HG02885 (cell line): ENCODE data around the gene TMEM179B.
"Not testable (repeated sequence)": the region's sequence is repeated elsewhere in the genome, so short reads cannot be mapped to it uniquely, and the experiment has no call there.

Experiments used
- ATAC-seq: cut with Tn5 transposase; IDR thresholded peaks from one replicate; pipeline ENCODE4 v1.9.1; 2021; ENCODE audit warnings: mild to moderate bottlenecking; ENCODE audit not compliant: unreplicated experiment, poor library complexity

TMEM179B gene, protein sequence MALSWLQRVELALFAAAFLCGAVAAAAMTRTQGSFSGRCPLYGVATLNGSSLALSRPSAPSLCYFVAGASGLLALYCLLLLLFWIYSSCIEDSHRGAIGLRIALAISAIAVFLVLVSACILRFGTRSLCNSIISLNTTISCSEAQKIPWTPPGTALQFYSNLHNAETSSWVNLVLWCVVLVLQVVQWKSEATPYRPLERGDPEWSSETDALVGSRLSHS

DNA sequence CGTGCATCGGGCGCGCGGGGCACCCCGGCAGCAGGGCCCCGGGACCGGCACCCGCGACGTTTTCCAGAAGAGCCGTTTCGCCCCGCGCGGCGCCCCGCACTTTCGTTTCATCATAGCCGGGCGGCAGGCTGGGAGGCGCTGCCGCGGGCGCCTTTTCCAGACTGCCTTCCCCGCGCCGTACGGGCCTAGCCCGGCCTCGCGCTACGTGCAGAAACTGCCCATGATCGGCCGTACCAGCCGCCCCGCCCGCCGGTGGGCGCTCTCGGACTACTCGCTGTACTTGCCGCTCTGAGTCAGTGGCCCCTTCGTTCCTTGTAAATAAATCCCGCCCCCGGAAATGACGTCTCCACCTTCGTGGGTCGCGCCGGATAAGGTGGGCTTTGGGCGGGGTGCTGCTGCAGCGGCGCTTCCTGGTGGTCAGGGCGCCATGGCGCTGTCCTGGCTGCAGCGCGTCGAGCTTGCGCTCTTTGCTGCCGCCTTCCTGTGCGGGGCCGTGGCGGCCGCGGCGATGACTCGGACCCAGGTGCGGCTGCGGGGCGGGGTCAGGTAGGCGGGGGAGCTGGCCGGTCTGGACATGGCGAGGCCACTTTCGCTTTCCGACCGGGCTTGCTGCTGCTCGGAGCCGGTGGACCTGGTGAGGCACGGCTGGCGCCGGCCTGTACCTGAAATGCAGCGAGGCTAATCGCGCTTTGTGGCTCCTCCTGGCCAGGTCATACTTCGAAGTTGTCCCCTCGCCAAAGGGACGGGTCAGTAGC, at the start of gene TMEM179B:
Gene TMEM179B (plus strand): TSS at position 398 of the 755 bp plus-strand sequence. CDS start 30 bp downstream, at position 428.
- peak; percentile 71 for ATAC-seq

DNA sequence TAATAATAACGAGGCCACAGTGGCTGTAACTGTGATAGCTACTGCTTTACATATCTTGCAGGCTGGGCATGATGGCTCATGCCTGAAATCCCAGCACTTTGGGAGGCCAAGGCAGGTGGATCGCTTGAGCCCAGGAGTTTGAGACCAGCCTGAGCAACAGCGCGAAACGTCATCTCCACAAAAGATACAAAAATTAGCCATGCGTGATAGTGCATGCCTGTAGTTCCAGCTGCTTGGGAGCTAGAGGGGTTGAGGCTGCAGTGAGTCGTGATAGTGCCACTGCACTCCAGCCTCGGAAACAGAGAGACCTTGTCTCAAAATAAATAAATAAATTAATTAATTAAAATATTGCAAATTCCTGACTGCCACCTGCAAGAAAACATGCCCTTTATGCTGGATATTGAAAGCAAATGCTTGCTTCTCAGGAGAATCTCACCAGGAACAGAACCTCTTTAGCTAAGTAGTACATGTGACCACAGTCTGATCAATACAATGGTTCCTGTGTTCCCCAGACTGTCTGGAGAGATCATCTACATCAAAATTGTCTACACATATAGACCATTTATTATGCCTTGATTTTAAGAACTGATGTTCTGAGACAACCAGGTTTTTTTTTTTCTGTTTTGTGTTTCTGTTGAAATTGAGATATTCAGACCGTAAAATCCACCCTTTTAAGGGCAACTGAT, 39.6 kb upstream of the TMEM179B start:
- no peak for ATAC-seq

DNA sequence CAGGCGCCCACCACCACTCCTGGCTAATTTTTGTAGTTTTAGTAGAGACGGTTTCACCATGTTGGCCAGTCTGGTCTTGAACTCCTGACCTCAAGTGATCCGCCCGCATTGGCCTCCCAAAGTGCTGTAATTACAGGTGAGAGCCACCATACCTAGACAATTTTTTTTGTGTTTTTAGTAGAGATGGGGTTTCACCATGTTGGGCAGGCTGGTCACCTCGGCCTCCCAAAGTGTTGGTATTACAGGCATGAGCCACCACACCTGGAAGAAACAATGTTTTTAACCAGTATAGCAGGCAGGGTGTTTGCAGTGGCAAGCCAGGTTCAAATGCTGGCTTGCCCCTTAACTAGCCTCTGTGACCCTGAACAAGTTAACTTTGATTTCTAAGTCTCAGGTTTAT, 37.3 kb upstream of the TMEM179B start:
- ATAC-seq: not testable (repeated sequence)

DNA sequence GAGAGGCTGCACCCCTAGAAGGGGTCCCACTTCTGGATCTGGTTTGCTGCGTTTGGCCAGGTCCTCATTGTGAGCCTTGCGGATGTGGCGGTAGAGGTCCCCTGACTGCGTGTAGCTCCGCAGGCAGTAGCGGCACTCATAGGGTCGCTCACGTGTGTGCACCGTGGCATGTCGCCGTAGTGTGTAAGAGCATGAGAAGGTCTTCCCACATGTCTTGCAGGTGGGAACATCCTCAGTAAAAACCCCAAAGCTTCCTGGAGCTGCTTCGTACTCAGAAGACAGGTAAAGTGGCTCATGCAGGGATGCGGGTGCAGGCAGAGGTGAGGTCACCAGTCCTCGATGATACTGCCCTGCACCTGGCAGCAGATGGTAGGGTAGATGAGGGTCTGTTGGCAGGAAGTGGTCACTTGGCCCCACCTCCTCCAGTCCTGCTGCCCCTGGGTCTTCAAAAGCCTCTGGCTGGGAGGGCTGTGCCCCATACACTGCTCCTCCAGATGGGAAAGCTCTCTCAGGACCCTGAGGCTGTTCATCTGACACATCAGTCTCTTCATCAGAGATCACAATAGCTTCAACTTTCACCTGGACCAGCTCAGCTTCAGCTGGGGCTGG, 34.9 kb upstream of the TMEM179B start:
- no peak for ATAC-seq

DNA sequence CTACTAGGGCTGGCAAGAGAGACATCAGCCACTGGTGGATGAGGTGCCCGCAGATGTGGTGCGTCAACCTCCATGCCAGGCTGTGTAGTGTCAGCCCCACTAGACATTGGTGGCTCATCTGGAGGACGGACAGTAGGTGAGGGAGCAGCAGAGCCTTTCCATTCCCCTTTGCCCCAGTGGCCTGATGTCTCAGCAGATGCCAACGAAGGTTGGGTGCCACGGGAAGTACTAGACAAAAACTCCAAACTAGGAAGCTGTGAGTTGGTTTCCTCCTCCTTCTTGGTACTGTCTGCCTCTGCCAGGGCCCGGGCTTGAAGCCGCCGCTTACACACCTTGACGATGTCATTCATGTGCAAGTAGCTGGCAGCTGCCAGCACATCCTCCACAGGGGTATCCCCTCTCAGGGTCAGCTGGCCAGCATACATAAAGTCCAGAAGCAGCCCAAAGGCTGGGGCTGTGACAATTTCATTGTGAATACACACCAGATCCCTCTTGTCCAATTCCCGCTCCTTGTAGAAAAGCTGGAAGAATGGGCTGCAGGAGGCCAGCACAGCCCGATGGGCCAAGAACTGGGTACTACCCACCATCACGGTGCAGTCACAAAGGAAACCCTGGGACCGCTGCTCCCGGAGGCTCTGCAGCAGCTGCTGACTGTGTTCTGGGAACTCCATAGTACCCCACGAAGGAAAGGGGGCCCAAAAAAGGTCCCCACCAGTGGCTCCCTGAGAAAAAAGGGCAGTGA, 34.0 kb upstream of the TMEM179B start:
- no peak for ATAC-seq

DNA sequence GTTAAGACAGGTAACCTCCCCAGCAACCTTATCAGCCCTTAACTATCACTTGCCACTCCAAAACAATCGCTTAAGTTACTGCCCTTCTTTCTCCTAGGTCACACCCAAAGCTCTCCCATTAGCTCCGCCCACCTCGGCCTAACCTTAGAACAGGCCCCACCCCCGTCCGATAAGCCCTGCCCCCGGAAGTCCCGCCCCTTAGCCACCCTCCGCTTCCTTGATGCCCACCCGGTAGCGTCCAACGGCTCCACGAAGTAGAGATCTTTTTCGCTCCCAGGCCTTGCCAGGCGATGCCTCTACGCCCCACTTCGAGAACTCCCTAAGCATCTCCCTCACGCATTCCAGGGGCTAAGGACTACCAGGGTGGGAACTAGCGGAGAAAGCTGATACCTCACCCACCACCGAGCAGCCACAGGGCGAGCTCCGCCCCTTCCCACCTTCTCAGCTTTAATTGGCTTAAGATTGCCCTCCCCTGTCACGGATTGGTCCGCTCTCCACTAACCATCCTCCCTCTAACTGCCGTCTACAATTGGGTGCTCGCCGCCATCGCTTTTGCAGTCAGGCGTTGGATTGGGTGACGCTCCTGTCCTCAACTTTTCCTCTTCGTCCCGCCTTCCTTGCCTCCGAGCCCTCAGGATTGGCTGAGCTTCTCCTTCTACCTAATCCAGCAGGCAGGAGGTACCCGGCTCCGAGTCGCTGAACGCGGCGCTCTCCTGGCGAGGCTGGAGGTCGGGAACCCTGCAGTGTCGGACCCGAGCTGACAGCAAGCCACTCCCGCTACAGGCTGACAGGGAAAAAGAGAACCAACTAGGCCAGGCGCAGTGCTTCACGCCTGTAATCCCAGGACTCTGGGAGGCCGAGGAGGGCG, 33.2 kb upstream of the TMEM179B start, which contains the start of gene ZBTB3:
Gene ZBTB3 (minus strand): TSS at position 425 of the 868 bp plus-strand sequence. CDS start 496 bp downstream, outside the sequence.
- peak; percentile 95 for ATAC-seq

DNA sequence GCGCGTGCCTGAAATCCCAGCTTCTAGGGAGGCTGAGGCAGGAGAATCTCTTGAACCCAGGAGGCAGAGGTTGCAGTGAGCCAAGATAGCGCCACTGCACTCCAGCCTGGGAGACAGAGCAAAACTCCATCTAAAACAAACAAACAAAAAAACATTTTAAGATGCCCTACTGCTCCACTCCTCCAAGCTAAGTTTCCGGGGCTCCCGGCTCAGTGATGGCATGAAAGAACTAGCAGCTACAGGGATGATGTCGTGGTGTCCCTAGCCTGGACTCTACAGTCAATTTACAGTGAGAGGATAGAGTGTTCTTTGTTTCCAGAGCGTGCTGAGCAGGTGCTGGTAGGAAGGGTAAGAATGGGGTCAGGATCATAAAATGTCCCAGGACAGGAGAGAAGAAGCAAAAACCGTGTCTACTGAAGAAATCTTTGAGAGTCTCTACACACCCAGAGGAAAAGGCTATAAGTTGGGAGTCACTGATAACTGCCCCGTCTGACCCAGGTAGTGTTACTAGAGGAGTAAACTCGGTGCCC, 32.1 kb upstream of the TMEM179B start:
- no peak for ATAC-seq

DNA sequence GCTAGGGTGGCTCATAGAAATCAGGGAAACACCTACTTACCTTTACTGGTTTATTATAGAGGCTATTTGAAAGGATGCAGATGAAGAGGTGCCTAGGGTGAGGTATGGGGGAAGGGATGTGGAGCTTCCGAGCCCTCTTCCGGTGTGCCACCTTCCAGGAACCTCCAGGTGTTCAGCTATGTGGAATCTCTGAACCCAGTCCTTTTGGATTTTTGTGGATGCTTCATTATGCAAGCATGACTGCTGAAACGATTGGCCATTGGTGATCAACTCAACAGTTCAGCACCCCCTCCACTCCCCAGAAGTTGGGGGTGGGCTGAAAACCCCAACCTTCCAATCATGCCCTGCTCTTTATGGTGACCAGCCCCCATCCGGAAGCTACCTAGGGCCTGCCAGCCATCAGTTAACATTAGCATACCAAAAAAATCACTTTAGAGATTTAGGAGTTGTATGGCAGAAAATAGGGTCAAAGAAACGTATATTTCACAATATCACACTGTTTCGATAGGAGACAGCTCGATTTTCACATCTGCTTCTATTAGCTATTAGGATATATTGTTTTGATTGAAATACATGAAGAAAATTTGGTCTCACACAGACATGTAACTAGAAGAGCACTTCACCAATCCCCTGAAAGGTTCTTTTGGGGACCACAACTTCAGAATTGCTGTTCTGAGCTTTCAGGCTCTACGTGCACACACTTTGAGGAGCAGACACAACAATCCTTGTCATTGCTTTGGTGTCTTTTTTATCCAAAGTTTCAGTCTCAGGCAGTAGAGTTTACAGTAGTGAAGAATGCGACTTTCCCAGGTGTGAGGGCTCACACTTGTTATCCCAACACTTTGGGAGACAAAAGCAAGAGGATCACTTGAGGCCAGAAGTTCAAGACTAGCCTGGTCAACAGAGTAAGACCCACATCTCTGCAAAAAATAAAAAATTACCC, 29.1 kb upstream of the TMEM179B start:
- ATAC-seq: no peak

DNA sequence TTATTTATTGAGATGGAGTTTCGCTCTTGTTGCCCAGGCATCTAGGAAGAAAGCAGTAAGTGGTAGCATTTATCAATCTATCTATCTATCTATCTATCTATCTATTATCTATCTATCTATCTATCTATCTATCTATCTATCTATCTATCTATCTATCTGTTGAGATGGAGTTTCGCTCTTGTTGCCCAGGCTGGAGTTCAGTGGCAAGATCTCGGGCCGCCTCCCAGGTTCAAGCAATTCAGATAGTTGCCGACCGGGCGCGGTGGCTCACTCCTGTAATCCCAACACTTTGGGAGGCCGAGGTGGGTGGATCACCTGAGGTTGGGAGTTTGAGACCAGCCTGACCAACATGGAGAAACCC, 26.4 kb upstream of the TMEM179B start:
- ATAC-seq: not testable (repeated sequence)

DNA sequence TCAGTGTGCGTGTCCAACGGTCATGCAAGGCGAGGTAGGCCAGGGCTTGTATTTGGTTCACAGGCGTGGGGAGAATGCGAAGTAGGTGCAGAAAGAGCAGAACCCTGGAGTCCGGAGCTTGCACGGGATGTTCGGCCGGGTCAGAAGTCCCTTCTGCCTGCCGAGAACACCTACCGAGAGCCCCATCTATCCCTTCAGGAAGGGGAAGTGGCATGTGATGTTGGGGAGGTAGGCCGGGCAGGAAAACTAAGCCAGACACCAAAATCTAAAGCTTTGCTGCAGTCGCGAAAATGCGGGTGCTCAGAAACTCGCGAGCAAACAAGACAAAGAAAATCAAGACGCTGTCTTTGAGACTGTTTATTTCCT, 16.4 kb upstream of the TMEM179B start:
- peak; percentile 10 for ATAC-seq

DNA sequence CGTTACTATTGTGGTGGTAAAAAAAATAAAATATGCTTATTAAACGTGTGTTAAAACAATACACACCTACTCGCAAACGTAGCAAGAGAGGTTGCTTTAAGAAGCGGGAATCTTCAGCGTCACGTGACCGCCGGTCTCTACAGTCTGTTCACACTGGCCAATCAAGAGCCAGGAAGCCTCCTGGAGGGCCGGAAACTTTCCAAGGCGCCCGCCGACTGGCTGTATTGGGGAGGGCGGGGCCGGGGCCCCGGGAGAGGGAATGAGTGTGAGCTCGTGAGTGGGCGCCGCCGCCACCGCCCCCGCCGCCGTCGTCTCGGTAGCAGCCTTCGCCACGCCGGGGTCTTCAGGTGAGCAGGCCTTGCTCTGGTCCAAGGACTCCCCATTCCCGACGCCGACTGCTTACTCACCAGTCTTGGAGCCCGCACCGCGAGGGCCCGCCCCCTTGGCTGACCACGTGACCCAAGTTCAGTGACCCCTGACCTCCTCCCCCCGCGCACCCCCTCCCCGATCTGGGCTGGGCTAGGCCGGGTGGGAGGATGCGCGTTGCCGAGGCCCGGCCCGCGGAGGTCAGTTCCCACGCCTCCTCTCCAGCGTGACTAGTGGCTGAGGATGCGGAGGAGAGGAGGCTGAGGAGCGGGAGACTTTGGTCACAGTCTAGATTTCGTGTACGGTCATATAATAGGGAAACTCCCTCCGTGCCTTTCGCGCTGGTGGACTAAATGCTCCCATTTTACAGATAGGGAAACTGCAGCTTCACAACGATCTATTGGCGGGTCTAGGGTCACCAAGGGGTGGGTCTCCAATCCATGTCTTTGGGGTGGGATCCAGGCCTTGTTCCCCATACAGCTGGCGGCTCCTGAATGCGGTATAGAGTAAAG, 15.8 kb upstream of the TMEM179B start, which contains the start of gene TAF6L:
Gene TAF6L (plus strand): TSS at position 253 of the 878 bp plus-strand sequence. CDS start 4,388 bp downstream, outside the sequence.
- ATAC-seq: peak; percentile 86

DNA sequence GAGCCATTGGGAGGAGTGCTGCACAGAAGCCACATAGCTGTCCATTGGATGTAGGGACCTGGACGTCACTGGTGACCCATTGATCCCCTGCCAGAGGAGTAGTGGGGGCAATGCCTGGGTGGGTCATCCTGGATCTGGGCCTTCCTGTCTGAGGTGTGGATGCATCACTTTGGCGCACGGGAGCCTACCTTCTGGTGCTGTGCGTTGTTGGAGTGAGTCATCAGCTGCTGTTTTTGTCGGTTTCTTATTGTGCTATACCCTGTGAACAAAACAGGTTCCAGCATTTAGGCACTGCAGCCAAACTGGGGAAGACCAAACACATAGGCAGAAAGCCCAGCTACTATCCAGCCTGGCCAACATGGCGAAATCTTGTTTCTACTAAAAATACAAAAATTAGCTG, 12.8 kb upstream of the TMEM179B start:
- no peak for ATAC-seq

DNA sequence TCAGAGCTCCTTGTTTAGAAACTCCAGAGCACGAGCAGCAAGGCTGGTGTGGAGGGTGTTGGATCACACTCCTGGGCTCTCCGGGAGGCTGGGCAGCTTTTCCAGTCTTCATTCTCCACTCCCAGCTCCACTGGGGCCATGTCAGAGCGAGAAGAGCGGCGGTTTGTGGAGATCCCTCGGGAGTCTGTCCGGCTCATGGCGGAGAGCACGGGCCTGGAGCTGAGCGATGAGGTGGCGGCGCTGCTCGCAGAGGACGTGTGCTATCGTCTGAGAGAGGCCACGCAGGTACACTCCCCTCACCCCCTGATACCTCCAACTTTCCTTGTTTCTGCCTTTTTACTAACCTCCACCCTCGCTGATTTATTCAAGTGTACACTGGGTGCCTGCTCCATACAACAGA, 11.6 kb upstream of the TMEM179B start:
- ATAC-seq: no peak

DNA sequence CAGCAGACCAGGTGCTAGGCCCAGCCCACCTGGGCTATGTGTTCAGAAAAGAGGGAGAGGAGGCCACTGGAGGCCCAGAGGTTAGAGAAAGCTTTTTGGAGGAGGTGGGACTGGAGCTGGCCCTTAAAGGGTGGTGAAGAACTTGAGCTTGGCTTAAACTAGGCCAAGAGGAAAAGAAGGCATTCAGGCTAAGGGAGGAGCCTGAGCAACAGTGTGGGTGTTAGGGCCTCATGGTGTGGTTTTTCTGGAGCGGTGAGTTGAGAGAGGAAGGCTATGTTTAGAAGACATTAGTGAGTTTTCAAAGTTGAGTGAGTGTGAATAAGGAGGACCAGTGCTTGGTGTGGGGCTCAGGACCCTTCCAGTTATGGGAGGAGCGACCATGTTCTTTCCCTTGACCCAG, 9.8 kb upstream of the TMEM179B start:
- no peak for ATAC-seq

DNA sequence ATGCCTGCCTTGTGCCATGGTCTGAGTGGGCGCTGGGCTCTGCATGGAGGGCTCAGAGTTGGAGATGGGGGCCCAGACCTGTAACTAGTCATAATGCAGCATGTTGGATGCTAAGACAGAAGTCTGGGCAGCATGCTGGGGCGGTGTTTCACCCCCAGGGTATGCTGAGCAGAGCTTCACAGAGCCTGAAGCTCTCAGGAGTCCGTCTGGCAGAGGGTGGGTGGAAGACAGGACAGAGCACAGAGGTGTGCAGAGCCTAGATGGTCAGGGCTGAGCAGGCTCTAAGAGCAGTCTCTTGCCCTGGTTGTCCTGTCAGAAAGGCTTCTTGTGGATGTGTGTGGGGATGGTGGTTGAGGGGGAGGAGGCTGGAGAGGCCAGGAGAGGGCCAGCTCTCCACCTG, 8.8 kb upstream of the TMEM179B start:
- no peak for ATAC-seq

DNA sequence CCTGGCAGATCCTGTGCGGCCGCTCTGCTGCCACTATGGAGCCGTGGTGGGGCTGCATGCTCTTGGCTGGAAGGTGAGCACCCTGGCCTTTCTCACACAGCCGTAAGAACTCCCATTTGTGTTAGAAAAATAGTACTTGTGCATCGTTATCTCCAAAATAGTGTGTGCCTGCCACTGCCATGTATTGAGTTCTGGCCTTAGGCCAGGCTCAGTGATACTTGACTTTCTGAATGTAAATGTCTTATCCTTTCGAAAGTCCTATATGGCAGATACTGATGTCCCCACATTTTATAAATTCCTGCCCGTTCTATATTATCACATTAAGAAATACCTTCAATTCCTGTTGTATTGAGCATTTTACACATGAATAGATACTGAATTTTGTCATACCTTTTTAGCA, 4.4 kb upstream of the TMEM179B start:
- ATAC-seq: no peak
